ENCODE results near the gene CYP3A5.
"Not testable (repeated sequence)": the region's sequence is repeated elsewhere in the genome, so short reads cannot be mapped to it uniquely, and the experiment has no call there.

CYP3A5 gene

DNA sequence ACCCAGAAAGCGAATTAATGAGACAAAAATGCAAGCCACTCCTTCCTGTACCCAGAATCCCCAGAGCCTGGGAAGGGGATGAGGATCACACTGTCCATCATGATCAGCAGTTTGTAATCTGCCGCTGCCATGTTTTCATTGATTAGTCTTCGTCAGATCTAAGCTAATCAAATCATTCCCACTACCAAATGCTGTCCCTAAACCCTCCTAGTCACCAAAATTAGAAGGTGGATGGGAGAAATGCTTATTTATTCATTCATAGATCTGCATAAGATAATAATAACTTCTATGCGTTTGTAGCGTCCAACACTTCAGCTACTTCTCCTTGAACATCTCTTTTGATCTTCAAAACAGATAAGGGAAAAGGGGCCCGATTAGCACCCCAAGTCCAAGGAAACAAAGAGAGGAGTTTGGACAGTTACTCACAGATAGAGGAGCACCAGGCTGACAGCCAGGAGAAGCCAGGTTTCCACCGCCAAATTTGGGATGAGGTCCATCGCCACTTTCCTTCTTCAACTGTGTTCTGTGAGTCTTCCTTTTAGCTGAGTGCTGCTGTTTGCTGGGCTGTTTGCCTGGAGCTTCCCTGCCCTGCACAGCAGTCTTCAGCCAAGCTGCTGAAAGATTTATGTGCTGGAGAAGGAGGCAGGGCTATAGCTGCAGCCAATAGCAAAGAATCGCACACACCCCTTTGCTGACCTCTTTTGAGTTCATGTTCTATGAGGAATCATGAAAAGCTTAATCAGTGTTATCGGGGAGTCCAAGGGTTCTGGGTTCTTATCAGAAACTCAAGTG is at the start of gene CYP3A5:
CYP3A5 (minus strand) TSS at position 597 of the 792 bp plus-strand sequence; CDS start at position 497, 100 bp downstream.
- no peak for DNase-seq

DNA sequence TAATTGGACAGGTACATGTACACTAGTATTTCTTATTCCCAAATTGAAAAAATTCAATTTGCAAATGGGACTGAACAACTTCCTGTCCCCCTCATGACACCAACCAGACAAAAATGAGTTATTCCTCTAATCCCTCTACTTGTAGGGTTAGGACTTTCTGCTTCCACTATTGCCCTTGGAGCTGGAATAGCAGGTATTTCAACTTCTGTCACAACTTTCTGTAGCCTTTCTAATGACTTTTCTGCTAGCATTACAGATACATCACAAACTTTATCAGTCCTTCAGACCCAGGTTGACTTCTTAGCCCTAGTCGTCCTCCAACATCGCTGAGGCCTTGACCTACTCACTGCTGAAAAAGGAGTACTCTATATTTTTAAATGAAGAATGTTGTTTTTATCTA is 48.8 kb upstream of the CYP3A5 start:
- no peak for DNase-seq

DNA sequence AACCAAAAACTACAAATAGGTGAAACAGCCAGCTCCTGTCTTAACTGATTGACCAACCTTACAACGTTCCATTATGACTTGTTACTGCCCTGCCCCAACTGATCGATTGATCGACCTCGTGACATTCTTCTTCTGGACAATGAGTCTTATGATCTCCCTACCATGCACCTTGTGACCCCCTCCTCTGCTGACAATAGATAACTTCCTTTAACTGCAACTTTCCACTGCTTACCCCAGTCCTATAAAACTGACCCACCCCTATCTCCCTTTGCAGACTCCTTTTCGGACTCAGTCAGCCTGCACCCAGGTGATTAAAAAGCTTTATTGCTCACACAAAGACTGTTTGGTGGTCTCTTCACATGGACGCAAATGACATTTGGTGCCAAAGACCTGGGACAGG is 43.4 kb upstream of the CYP3A5 start:
- DNase-seq, result not testable (repeated sequence)

DNA sequence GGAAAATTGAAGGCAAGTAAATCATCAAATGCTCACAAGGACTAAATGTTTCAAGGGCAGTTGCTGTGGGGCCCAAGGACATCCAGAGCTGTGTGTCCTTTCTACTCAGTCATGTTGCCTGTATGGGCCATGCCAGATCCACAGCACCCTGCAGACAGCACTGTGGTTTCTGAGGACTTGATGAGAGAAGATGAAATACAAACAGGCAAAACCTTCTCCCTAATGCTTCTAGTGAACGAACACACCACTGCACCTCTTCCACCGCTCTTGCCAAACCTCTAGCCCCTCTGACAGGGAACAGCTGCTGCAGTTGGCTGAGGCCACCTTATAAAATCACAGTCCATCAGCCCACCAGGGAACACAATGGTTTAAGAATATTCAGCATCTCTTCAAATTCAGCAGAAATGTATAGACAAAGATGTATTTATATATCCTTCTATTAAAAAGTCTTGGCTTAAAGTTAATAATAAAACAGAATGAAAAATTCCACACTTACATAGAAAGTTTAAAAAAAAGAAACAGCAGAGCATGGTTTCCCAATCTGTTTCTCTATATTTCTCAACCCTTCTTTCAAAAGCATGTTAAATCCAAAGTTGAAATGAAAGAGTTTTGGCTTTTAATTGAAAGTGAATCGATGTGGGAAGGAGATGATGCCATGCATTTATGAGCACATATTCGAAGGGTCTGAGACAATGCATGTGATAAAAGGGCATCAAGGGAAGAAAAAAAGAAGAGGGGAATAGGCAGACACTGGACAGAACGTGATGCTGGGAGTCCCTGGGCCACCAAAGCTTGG is 41.2 kb upstream of the CYP3A5 start:
- no peak for DNase-seq

DNA sequence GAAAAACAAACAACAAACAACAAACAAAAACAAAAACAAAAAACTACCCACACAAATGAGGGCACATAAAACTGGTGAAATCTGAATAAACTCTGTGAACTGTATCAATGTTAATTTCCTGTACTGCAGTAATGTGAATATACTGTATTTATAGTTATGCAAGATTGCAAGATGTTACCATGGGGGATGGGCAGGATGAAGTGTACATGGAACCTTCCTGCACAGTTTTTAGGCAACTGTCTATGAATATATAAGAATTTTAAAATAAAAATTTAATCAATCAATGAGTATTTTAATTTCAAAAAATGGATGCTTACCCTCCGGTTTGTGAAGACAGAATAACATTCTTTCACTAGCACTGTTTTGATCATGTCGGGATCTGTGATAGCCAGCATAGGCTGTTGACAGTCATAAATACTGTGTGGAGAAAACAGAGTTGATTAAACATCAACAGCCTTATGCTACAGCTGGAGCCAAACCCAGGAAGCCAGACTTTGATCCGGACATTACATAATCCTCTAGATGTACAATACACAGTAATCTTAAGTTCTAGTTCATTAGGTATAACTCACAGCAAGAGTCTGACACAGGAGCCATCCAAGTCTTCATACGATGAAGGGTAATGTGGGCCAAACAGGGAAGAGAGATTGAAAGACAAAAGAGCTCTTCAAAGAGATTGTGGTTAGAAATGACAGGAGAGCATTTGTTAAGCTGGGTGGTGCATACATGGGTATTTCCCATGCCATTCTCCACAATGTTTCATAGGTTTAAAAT is 40.4 kb upstream of the CYP3A5 start:
- DNase-seq, result no peak

DNA sequence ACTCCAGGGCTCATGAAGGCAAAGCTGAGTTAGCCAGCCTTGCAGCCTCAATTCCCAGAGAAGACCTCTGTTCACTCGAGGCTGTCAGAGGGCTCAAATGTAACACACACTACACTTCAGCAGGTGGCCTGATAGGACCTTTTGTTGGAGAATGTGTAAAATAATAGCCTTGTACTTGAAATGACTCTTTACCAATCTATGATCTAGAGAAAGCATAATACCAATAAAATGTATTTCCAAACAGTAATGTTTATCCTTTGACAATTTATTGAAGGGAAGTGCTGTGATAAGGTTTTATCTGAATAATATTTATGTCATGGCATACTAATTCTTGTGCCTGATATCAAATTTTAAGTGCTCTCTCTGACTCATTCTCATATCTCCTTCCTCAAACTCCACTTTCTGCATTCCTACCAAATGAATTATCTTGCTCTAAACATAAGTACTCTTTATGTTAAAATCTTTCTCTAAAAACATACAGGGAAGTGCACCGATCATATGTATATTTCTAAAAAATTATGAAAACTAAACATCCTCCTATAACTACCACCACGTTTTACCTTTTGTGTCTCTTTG is 34.3 kb upstream of the CYP3A5 start:
- DNase-seq, result no peak

DNA sequence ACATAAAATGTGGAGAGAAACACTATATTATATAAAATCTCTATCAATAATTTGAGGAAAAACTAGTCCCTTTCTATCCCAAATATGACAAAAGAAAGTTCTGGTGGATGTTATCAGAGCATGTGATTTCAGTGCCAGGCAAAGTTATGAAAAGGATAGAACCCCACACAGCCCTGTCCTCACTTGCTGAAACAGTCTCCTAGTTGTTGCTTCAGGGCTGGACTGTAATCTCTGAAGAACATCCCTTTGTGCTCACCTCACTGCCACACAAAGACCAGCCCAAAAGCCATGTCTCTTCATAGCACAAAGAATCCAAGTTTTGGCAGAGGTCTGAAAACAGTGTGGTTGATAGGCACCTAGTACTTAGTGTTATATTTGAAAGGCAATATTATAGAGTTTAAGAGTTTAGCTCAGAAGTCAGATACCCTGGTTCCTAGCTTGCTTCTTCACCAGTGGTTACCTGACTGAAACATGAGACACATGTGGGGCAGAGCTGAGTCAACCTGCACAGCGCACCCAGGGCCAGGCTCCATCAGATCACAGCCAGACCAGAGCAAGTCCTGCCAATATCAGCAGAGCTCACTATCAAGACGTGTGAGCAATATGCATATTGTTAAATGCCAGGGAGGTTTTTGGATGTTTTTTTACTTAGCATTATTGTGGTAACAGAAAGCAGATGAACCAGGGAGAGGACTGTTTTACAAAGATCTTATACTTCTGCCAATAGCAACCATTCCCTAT is 30.2 kb upstream of the CYP3A5 start:
- no peak for DNase-seq

DNA sequence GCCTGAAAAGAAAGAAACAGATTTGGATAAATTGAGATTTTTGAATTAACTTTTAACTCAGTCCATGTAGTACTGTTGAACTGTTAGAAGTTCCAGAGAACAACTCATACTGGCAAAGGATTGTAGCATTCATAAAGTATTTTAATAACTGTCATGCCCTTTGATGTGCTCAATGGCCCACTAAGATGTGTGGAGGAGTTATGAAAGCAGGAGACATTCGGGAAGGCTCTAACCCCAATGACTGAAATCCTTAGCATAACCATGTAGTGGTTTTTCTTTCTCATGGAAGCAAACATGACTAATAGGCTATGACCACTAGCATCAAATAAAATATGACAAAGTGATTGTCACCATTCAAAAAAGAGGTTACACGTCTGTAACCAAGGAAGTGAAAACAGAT is 29.5 kb upstream of the CYP3A5 start:
- no peak for DNase-seq

DNA sequence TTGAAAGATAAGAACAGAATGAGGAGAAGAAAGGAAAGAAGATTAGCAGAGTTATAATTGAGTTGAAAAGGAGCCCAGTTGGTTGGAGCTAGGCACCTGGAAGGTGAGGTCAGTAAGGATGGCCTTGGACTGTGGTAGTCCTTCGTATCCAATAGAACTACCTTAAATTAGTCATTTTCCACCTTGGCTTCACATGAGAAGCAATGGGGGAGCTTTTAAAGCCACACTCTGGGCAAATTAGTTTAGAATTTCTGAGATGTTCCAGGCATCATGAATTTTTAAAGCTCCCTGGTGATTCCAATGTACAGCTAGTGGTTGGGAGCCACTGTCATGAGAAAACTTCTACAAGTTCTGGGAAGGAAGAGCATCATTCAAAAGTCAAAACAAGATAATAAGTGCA is 27.3 kb upstream of the CYP3A5 start:
- DNase-seq, result no peak

DNA sequence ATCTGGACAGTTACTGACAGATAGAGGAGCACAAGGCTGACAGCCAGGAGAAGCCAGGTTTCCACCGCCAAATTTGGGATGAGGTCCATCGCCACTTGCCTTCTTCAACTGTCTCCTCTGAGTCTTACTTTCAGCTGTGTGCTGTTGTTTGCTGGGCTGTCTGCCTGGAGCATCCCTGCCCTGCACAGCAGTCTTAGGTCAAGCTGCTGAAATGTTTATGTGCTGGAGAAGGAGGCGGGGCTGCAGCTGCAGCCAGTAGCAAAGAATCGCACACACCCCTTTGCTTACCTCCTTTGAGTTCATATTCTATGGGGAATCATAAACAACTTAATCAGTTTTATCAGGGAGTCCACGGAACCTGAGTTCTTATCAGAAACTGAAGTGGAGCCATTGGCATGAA is 20.1 kb upstream of the CYP3A5 start:
- DNase-seq, result no peak

DNA sequence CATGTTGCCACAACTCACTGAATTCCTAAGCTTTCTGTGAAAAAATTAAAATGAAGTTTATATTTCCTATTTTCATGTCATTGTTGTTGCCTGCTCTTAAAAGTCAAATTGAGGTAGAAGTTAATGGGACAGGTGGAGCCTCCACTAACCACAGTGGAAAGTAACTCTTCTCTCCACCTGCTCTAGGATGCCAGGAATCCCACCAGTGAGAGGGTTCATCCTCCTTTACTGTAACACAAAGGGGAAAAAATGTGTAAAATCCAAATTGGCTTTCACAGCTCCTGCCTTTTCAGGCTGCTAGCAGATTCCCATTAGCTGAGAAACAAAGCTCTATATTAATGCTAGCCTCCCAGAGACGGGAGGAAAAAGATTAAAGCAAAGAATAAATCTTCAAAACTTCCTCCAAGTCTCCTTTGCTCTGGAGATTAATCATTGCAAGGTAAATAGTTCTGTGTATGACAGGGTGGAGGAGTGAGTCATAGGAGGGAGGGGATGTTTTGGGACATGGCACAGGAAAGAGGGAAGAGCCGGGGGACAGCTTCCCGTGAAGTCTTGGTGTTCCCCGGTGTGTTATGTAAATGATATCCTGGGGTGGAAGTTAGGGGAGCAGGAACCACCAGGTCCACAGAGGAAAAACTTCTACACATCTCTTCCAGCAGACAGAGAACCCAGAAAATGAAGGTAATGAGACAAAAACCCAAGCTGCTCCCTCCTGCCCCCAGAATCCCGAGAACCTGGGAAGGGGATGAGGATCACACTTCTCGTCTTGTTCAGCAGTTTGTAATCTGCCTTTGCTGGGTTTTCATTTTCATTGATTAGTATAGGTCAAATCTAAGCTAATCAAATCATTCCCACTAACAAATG is 19.3 kb upstream of the CYP3A5 start:
- DNase-seq, result not testable (repeated sequence)

DNA sequence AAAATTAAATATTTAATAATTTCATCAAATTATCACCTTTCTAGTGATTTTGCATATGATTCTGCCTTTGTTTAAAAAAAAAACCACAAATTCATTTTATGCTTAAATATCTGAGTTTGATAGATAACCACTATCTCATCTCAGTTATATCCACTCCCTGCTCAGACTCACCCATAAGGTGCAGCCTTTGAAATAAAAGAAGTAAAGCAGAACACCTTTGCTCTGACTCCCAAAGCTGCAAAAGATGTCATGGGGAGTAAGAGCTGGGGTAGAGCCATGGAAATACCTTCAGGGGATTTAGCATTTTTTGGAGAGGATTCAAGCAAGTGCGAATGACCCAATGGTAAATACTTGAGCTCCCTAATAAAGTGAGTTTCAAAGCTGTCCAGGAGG is 15.1 kb upstream of the CYP3A5 start:
- no peak for DNase-seq

DNA sequence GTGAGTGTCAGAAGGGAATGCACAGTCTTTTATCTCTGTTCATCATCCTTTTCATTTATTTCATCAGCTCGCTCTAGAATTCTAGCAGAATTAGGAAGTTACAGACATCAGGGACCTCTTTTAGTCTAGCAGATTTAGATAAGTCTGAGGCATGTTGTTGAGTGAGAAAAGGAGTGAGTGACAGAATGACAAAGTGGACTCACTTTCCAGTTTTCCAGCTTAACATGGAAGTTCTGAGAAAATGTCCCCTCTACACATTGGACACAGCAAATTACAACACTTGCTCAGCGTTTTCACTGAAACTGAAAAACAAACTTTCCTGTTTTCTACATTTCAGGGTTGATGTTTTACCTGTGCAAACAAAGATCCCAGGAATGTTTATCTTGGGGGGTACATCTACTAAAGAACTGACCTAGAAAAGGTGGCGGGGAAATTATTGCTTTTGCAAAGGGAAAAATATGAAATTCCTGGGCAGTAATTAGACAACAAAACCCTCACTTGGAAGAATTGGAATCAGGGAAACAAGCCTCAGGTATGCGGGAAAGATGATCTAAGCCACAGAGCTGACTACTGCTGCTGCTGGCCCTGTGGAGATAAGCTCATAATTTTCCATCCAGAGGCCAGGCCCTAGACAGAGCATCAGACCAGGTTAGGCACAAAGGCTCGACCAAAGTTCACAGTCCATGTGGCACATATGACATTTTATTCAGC is 14.6 kb upstream of the CYP3A5 start:
- no peak for DNase-seq

DNA sequence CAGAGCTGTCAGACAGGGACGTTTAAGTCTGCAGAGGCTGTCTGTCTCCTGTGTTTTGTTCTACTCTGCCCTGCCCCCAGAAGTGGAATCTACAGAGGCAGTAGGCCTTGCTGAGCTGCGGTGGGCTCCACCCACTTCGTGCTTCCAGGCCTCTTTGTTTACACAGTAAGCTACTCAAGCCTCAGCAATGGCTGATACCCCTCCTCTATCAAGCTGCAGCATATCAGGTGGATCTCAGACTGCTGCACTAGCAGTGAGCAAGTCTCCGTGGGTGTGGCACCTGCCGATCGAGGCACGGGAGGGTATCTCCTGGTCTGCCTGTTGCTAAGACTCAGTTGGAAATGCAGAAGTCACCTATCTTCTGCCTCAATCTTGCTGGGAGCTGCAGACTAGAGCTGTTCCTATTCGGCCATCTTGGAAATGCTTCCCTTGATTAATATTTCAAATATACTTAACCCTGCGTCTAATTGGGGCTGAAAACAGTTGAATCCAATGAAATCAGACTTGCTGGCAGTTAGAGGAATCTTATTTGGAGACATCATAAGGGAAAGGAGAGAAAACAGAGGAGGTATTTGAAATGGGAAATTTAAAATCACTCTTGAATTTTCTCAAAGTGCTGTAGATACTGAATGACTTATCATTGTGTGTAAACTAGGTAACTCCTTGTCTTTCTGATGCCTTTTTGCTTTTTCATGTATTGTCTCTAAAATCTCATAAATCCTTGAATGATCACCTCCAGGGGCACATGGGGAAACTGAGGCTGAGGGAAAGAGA is 13.8 kb upstream of the CYP3A5 start:
- no peak for DNase-seq

DNA sequence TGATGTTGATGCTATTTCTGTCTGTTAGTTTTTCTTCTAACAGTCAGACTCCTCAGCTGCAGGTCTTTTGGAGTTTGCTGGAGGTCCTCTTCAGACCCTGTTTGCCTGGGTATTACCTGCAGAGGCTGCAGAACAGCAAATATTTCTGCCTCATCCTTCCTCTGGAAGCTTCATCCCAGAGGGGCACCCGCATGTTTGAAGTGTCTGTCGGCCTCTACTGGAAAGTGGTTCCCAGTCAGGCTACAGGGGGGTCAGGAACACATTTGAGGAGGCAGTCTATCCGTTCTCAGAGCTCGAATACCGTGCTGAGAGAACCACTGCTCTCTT is 13.3 kb upstream of the CYP3A5 start:
- no peak for DNase-seq

DNA sequence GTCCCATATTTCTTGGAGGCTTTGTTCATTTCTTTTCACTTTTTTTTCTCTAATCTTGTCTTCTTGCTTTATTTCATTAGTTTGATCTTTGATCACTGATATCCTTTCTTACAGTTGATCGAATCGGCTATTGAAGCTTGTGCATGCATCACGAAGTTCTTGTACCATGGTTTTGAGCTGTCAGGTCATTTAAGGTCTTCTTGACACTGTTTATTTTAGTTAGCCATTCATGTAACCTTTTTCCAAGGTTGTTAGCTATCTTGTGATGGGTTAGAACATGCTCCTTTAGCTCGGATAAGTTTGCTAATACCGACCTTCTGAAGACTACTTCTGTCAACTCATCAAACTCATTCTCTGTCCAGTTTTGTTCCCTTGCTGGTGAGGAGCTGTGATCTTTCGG is 12.8 kb upstream of the CYP3A5 start:
- DNase-seq, result not testable (repeated sequence)

DNA sequence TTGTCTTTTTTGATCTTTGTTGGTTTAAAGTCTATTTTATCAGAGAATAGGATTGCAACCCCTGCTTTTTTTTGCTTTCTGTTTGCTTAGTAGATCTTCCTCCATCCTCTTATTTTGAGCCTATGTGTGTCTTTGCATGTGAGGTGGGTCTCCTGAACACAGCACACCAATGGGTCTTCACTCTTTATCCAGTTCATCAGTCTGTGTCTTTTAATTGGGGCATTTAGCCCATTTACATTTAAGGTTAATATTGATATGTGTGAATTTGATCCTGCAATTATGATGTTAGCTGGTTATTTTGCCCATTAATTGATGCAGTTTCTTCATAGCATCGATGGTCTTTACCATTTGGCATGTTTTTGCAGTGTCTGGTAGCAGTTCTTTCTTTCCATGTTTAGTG is 11.9 kb upstream of the CYP3A5 start:
- DNase-seq, result not testable (repeated sequence)

DNA sequence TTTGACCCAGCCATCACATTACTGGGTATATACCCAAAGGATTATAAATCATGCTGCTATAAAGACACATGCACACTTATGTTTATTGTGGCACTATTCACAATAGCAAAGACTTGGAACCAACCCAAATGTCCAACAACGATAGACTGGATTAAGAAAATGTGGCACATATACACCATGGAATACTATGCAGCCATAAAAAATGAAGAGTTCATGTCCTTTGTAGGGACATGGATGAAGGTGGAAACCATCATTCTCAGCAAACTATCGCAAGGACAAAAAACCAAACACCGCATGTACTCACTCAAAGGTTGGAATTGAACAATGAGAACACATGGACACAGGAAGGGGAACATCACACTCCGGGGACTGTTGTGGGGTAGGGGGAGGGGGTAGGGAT is 11.1 kb upstream of the CYP3A5 start:
- not testable (repeated sequence) for DNase-seq

DNA sequence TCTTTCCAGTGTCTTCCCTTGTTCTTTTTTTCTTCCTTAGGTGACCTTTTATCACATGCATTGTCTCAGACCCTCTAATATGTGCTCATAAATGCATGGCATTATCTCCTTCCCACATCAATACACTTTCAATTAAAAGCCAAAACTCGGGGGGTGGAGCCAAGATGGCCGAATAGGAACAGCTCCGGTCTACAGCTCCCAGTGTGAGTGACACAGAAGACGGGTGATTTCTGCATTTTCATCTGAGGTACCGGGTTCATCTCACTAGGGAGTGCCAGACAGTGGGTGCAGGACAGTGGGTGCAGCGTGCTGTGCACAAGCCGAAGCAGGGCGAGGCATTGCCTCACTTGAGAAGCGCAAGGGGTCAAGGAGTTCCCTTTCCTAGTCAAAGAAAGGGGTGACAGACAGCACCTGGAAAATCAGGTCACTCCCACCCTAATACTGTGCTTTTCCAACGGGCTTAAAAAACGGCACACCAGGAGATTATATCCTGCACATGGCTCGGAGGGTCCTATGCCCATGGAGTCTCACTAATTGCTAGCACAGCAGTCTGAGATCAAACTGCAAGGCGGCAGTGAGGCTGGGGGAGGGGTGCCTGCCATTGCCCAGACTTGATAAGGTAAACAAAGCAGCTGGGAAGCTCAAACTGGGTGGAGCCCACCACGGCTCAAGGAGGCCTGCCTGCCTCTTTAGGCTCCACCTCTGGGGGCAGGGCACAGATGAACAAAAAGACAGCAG is 6.2 kb upstream of the CYP3A5 start:
- DNase-seq, result not testable (repeated sequence)

Data from RPMI8226 (cell line).